GM19468 (cell line): ENCODE data around the gene ABI1.
A peak's percentile ranks its signal among the peaks of the same experiment; 100 is the strongest.

Experiments
- ATAC-seq: cut with Tn5 transposase; IDR thresholded peaks from one replicate; pipeline ENCODE4 v1.9.1; 2021; ENCODE audit warnings: mild to moderate bottlenecking, moderate library complexity, moderate number of reproducible peaks; ENCODE audit not compliant: unreplicated experiment; ENCODE audit errors: extremely low read depth

The ABI1 gene

GRCh38 chr10:26725837-26726727, 134.7 kb downstream of the ABI1 start:
- no peak for ATAC-seq

- no peak for ATAC-seq
Measured at GRCh38 chr10:26723016-26723415, 137.7 kb downstream of the ABI1 start.

GRCh38 chr10:26721561-26721960, 139.2 kb downstream of the ABI1 start:
- ATAC-seq, result no peak

GRCh38 chr10:26717476-26717875, 143.3 kb downstream of the ABI1 start:
- ATAC-seq, result no peak

GRCh38 chr10:26715137-26715487, 145.6 kb downstream of the ABI1 start:
- no peak for ATAC-seq

GRCh38 chr10:26714415-26715136, 146.2 kb downstream of the ABI1 start:
- no peak for ATAC-seq

GRCh38 chr10:26711324-26711723, 149.4 kb downstream of the ABI1 start:
- no peak for ATAC-seq

GRCh38 chr10:26706936-26707335, 153.8 kb downstream of the ABI1 start:
- no peak for ATAC-seq

- ATAC-seq, result no peak
Measured at GRCh38 chr10:26706206-26706605, 154.6 kb downstream of the ABI1 start.

GRCh38 chr10:26703974-26704373, 156.8 kb downstream of the ABI1 start:
- ATAC-seq, result no peak

- ATAC-seq, result no peak
Measured at GRCh38 chr10:26703096-26703495, 157.7 kb downstream of the ABI1 start.

- no peak for ATAC-seq
Measured at GRCh38 chr10:26700884-26701630, 159.7 kb downstream of the ABI1 start.

- ATAC-seq, result no peak
Measured at GRCh38 chr10:26699631-26700030, 161.1 kb downstream of the ABI1 start.

GRCh38 chr10:26698909-26699308, 161.8 kb downstream of the ABI1 start:
- ATAC-seq, result no peak

GRCh38 chr10:26697922-26698608, 162.7 kb downstream of the ABI1 start:
- ATAC-seq, result no peak

GRCh38 chr10:26697163-26697921, 163.4 kb downstream of the ABI1 start, which contains the start of gene PDSS1:
TSS of gene PDSS1 (plus strand) at chr10:26697701. CDS start at chr10:26697712, 11 bp downstream.
- ATAC-seq, result peak; percentile 67

- ATAC-seq, result no peak
Measured at GRCh38 chr10:26696786-26697162, 164.0 kb downstream of the ABI1 start.
